H9 (cell line): ENCODE measurements around the gene OLIG1. TPM values are rescaled to one million over a fixed set of nuclear protein-coding genes. Genes with fewer than 3 reads are reported as not detected.

Experiments used
- DNase-seq: peaks from one replicate; pipeline ENCODE4 v3.0.0-alpha.2; 2017
- H2AFZ ChIP-seq: one replicate; pipeline ENCODE4 v1.6.1; 2013; ENCODE audit warnings: mild to moderate bottlenecking, low read length, control low read depth, moderate library complexity
- H2AK5ac ChIP-seq: 2 replicates; pipeline ENCODE4 v1.6.1; 2013; ENCODE audit warnings: low read length, control low read depth, mixed read lengths; ENCODE audit not compliant: insufficient read length
- H2BK120ac ChIP-seq: one replicate; pipeline ENCODE4 v1.6.1; 2013; ENCODE audit warnings: low read depth, mild to moderate bottlenecking, low read length, control low read depth, inconsistent platforms; ENCODE audit not compliant: poor library complexity, severe bottlenecking
- H2BK12ac ChIP-seq: 2 replicates; pipeline ENCODE4 v1.6.1; 2013; ENCODE audit warnings: low read length, control low read depth, mixed read lengths, low read depth; ENCODE audit not compliant: insufficient read length
- H2BK15ac ChIP-seq: 2 replicates; pipeline ENCODE4 v1.6.1; 2013; ENCODE audit warnings: low read depth, low read length, control low read depth
- H2BK20ac ChIP-seq: one replicate; pipeline ENCODE4 v1.6.1; 2013; ENCODE audit warnings: low read depth, mild to moderate bottlenecking, low read length, control low read depth, inconsistent platforms; ENCODE audit not compliant: poor library complexity, severe bottlenecking
- H2BK5ac ChIP-seq: 2 replicates; pipeline ENCODE4 v1.6.1; 2013; ENCODE audit warnings: low read length, control low read depth, mixed read lengths; ENCODE audit not compliant: insufficient read length
- H3K14ac ChIP-seq: 2 replicates; pipeline ENCODE4 v1.6.1; 2013; ENCODE audit warnings: low read length, control low read depth; ENCODE audit not compliant: insufficient read depth
- H3K18ac ChIP-seq: 2 replicates; pipeline ENCODE4 v1.6.1; 2013; ENCODE audit warnings: low read depth, mild to moderate bottlenecking, mixed read lengths, low read length, control low read depth; ENCODE audit not compliant: insufficient read length
- H3K23ac ChIP-seq: 2 replicates; pipeline ENCODE4 v1.6.1; 2013; ENCODE audit warnings: low read length, control low read depth, mixed read lengths, low read depth; ENCODE audit not compliant: insufficient read length
- H3K23me2 ChIP-seq: 2 replicates; pipeline ENCODE4 v1.6.1; 2013; ENCODE audit warnings: low read depth, mild to moderate bottlenecking, mixed read lengths, low read length, control low read depth; ENCODE audit not compliant: insufficient read length, poor library complexity, severe bottlenecking
- H3K27ac ChIP-seq: 2 replicates; pipeline ENCODE4 v1.5.1; 2013; ENCODE audit warnings: low read length, control low read depth, mixed read lengths, low read depth; ENCODE audit not compliant: insufficient read length
- H3K27me3 ChIP-seq: 2 replicates; pipeline ENCODE4 v1.6.1; 2013; ENCODE audit warnings: low read length, control low read depth, inconsistent platforms; ENCODE audit not compliant: insufficient read depth
- H3K4ac ChIP-seq: 2 replicates; pipeline ENCODE4 v1.6.1; 2013; ENCODE audit warnings: low read depth, mild to moderate bottlenecking, control low read depth, inconsistent platforms, low read length, moderate library complexity
- H3K4me1 ChIP-seq: 2 replicates; pipeline ENCODE4 v1.6.1; 2013; ENCODE audit warnings: low read length, control low read depth, inconsistent platforms; ENCODE audit not compliant: insufficient read depth
- H3K4me2 ChIP-seq: 2 replicates; pipeline ENCODE4 v1.6.1; 2013; ENCODE audit warnings: low read length, control low read depth, mixed read lengths; ENCODE audit not compliant: insufficient read length, insufficient read depth
- H3K56ac ChIP-seq: 2 replicates; pipeline ENCODE4 v1.6.1; 2013; ENCODE audit warnings: low read depth, mild to moderate bottlenecking, mixed read lengths, low read length, control low read depth; ENCODE audit not compliant: insufficient read length
- H3K79me1 ChIP-seq: 2 replicates; pipeline ENCODE4 v1.6.1; 2013; ENCODE audit warnings: low read depth, mild to moderate bottlenecking, moderate library complexity, low read length, control low read depth, inconsistent platforms; ENCODE audit not compliant: insufficient read depth, poor library complexity, severe bottlenecking
- H3K79me2 ChIP-seq: 2 replicates; pipeline ENCODE4 v1.6.1; 2013; ENCODE audit warnings: low read length, control low read depth, inconsistent platforms; ENCODE audit not compliant: insufficient read depth
- H3K9ac ChIP-seq: 2 replicates; pipeline ENCODE4 v1.6.1; 2013; ENCODE audit warnings: low read length, control low read depth, mixed read lengths; ENCODE audit not compliant: insufficient read length; ENCODE audit errors: extremely low read depth
- H3K9me3 ChIP-seq: one replicate; pipeline ENCODE4 v1.6.1; 2013; ENCODE audit warnings: low read depth, low read length, inconsistent platforms; ENCODE audit not compliant: control insufficient read depth
- H3T11ph ChIP-seq: one replicate; pipeline ENCODE4 v1.6.1; 2013; ENCODE audit warnings: mild to moderate bottlenecking, low read length, control low read depth, inconsistent platforms
- H4K20me1 ChIP-seq: one replicate; pipeline ENCODE4 v1.6.1; 2013; ENCODE audit not compliant: control insufficient read depth, insufficient read length, insufficient read depth
- H4K5ac ChIP-seq: 2 replicates; pipeline ENCODE4 v1.6.1; 2013; ENCODE audit warnings: low read depth, mild to moderate bottlenecking, mixed read lengths, low read length, control low read depth; ENCODE audit not compliant: insufficient read length
- H4K8ac ChIP-seq: replicated peaks from 2 replicates; pipeline ENCODE4 v1.6.1; 2013; ENCODE audit warnings: low read length, control low read depth, mixed read lengths, low read depth; ENCODE audit not compliant: insufficient read length
- H4K91ac ChIP-seq: 2 replicates; pipeline ENCODE4 v1.6.1; 2013; ENCODE audit warnings: low read depth, mild to moderate bottlenecking, moderate library complexity, mixed read lengths, low read length, control low read depth; ENCODE audit not compliant: insufficient read length
- H3K27ac Mint-ChIP-seq, 3 experiments: 2 replicates in 2 of 3; 3 replicates in 1 of 3; pipeline ENCODE4 v1.8.0; 2020 to 2021; ENCODE audit warnings: mixed read lengths in 3 of 3, mild to moderate bottlenecking in 1 of 3, moderate library complexity in 1 of 3
- H3K27me3 Mint-ChIP-seq: 2 replicates; pipeline ENCODE4 v1.8.0; 2021; ENCODE audit warnings: low read depth, mild to moderate bottlenecking, moderate library complexity, mixed read lengths
- H3K36me3 Mint-ChIP-seq, 3 experiments: 2 replicates in 2 of 3; 3 replicates in 1 of 3; pipeline ENCODE4 v1.8.0; 2020 to 2021; ENCODE audit warnings: low read depth in 3 of 3, mixed read lengths in 3 of 3; ENCODE audit not compliant: insufficient read depth in 1 of 3
- H3K4me1 Mint-ChIP-seq, 2 experiments: 2 replicates each; pipeline ENCODE4 v1.8.0; 2020; ENCODE audit warnings: mixed read lengths in 2 of 2
- H3K4me3 Mint-ChIP-seq, 2 experiments: 2 replicates in 1 of 2; 3 replicates in 1 of 2; pipeline ENCODE4 v1.8.0; 2020 to 2021; ENCODE audit warnings: mild to moderate bottlenecking in 2 of 2, mixed read lengths in 2 of 2, moderate library complexity in 1 of 2
- H3K9me3 Mint-ChIP-seq, 2 experiments: 2 replicates in 1 of 2; 3 replicates in 1 of 2; pipeline ENCODE4 v1.8.0; 2020; ENCODE audit warnings: mild to moderate bottlenecking in 2 of 2, mixed read lengths in 2 of 2, moderate library complexity in 1 of 2
- CTCF ChIP-seq: fragments of 200-600 bp; sonication (generic); conservative IDR thresholded peaks from 3 replicates; pipeline ENCODE4 v1.8.0; 2021; ENCODE audit warnings: antibody characterized with exemption, mild to moderate bottlenecking
- WGBS: extraction: QIAGEN DNeasy Blood & Tissue Kit; methylation state at CpG from one replicate; pipeline ENCODE4 v1.1.7; 2013; ENCODE audit warnings: missing lambda C conversion rate, low lambda C conversion rate, mixed read lengths; ENCODE audit not compliant: insufficient read length; ENCODE audit errors: extremely low coverage; 5-methylcytosine and 5-hydroxymethylcytosine counted together
- total RNA-seq: library from RNA; stranded (reverse); gene quantifications from 2 replicates; pipeline ENCODE4 v1.2.1, GENCODE V29; 2021

Gene OLIG1
- total RNA-seq, 1 experiment from 2014 or later, result 0.31 TPM

- no peak overlapping the region for H2AK5ac ChIP-seq
- H3K27me3 ChIP-seq, result peaks cover 92% of the 10 kb centered on the region
- H3K27ac ChIP-seq, result no peak overlapping the region
- H3K9ac ChIP-seq, result no peak overlapping the region
- H2AFZ ChIP-seq, result no peak overlapping the region
- peaks cover 15% of the 10 kb centered on the region for H3K23me2 ChIP-seq
- H4K5ac ChIP-seq, result no peak overlapping the region
- no peak overlapping the region for H3K18ac ChIP-seq
- H3K14ac ChIP-seq, result no peak overlapping the region
- H2BK12ac ChIP-seq, result no peak overlapping the region
- no peak overlapping the region for H3K4ac ChIP-seq
- no CpG with 5 or more reads among the region's 19 CpGs for WGBS
- H3K9me3 ChIP-seq, result no peaks in the 10 kb centered on the region
- H2BK120ac ChIP-seq, result no peak overlapping the region
- H3K23ac ChIP-seq, result no peak overlapping the region
- Mint-ChIP-seq H3K27me3 (peaks cover 97% of the 10 kb centered on the region), H3K9me3 (no peaks in the 10 kb centered on the region; a peak in 1 of 5 replicates), H3K27ac (peak overlapping the region in 1 of 3 experiments; percentile 36; a peak in 1 of 7 replicates), H3K36me3 (peaks cover 0 to 2% (median 0%) of the 10 kb centered on the region in 3 experiments; a peak in 1 of 7 replicates), H3K4me1 (peaks cover 21 to 52% of the 10 kb centered on the region in 2 experiments), H3K4me3 (peak overlapping the region in 1 of 2 experiments; percentile 59; a peak in 3 of 5 replicates)
- no peak overlapping the region for H3K56ac ChIP-seq
- no peak overlapping the region for H2BK15ac ChIP-seq
- H4K91ac ChIP-seq, result no peak overlapping the region
- no peaks in the 10 kb centered on the region for H3K79me2 ChIP-seq
- H4K20me1 ChIP-seq, result no peaks in the 10 kb centered on the region
- TF ChIP-seq CTCF, result no peak
- no peaks in the 10 kb centered on the region for H3K79me1 ChIP-seq
- H2BK5ac ChIP-seq, result no peak overlapping the region
- H3K4me1 ChIP-seq, result no peaks in the 10 kb centered on the region; the same call in 1 of the 2 replicates
- no peak overlapping the region for H2BK20ac ChIP-seq
- peak overlapping the region; percentile 13 for H3K4me2 ChIP-seq
- H3T11ph ChIP-seq, result no peak overlapping the region
- no peak overlapping the region for H4K8ac ChIP-seq
- DNase-seq, result peak; percentile 47
Measured at GRCh38 chr21:33029385-33029921, 40.5 kb upstream of the OLIG1 start.
